HG03378 (cell line): ENCODE results near the gene ZNF396.

Source experiments
- ATAC-seq: cut with Tn5 transposase; IDR thresholded peaks from one replicate; pipeline ENCODE4 v1.9.1; 2021; ENCODE audit warnings: mild to moderate bottlenecking, moderate library complexity; ENCODE audit not compliant: unreplicated experiment

Gene ZNF396

GRCh38 chr18:35386600-35387100 lies 9.5 kb upstream of the ZNF396 start:
- ATAC-seq = peak; percentile 80

GRCh38 chr18:35383136-35383535 lies 6.0 kb upstream of the ZNF396 start:
- no peak for ATAC-seq

GRCh38 chr18:35379421-35379820 lies 2.3 kb upstream of the ZNF396 start:
- ATAC-seq = no peak

- ATAC-seq = no peak
Observed at GRCh38 chr18:35378574-35378896, 1.4 kb upstream of the ZNF396 start.

GRCh38 chr18:35377875-35378573 lies 887 bp upstream of the ZNF396 start:
- ATAC-seq = no peak

GRCh38 chr18:35376393-35376741 lies 770 bp downstream of the ZNF396 start:
- peak; percentile 50 for ATAC-seq

GRCh38 chr18:35374708-35375107 lies 2.4 kb downstream of the ZNF396 start:
- no peak for ATAC-seq

- ATAC-seq = no peak
Observed at GRCh38 chr18:35371412-35372195, 5.5 kb downstream of the ZNF396 start.

GRCh38 chr18:35369126-35369525 lies 8.0 kb downstream of the ZNF396 start:
- ATAC-seq = no peak

- no peak for ATAC-seq
Observed at GRCh38 chr18:35368595-35368994, 8.5 kb downstream of the ZNF396 start.

- ATAC-seq = no peak
Observed at GRCh38 chr18:35362531-35362930, 14.6 kb downstream of the ZNF396 start.

GRCh38 chr18:35361570-35362321 lies 15.4 kb downstream of the ZNF396 start:
- ATAC-seq = no peak

GRCh38 chr18:35355140-35355618 lies 22.0 kb downstream of the ZNF396 start:
- peak; percentile 100 for ATAC-seq

GRCh38 chr18:35352778-35353177 lies 24.4 kb downstream of the ZNF396 start:
- no peak for ATAC-seq

- ATAC-seq = no peak
Observed at GRCh38 chr18:35352283-35352682, 24.9 kb downstream of the ZNF396 start.

- ATAC-seq = no peak
Observed at GRCh38 chr18:35348001-35348400, 29.1 kb downstream of the ZNF396 start.

GRCh38 chr18:35345950-35346349 lies 31.2 kb downstream of the ZNF396 start:
- no peak for ATAC-seq

- ATAC-seq = no peak
Observed at GRCh38 chr18:35345460-35345921, 31.6 kb downstream of the ZNF396 start.

- no peak for ATAC-seq
Observed at GRCh38 chr18:35344736-35345459, 32.2 kb downstream of the ZNF396 start.

GRCh38 chr18:35343936-35344735 lies 33.0 kb downstream of the ZNF396 start, which contains the start of gene ZNF24:
Gene ZNF24, minus strand, starts transcription at chr18:35344420. Its CDS starts 3,770 bp downstream, at chr18:35340650.
- ATAC-seq = peak; percentile 88
